Adrenal gland (tissue), 5 donors: ENCODE data around the gene BBX.

Source experiments
- POLR2A ChIP-seq, 2 donors: fragments of 450-650 bp; IDR thresholded peaks; one replicate each; pipeline ENCODE4 v1.6.1; 2017; ENCODE audit warnings: antibody characterized with exemption in 2 of 2, mild to moderate bottlenecking in 2 of 2, moderate library complexity in 1 of 2
- TF ChIP-seq, protein P1 (sequence below), 6 experiments: fragments of 450-650 bp in 4 of 6; fragments of 200-600 bp in 2 of 6; sonication (generic) in 1 of 6; IDR thresholded peaks; 1 replicate in 5 of 6; 2 replicates in 1 of 6; pipeline versions ENCODE4 v1.5.1 to v1.8.0; 2016 to 2021; ENCODE audit warnings: antibody characterized with exemption in 6 of 6, mild to moderate bottlenecking in 2 of 6, moderate library complexity in 1 of 6
- donor health status: DM: no; HTN: no; CAD: no.

DNA sequence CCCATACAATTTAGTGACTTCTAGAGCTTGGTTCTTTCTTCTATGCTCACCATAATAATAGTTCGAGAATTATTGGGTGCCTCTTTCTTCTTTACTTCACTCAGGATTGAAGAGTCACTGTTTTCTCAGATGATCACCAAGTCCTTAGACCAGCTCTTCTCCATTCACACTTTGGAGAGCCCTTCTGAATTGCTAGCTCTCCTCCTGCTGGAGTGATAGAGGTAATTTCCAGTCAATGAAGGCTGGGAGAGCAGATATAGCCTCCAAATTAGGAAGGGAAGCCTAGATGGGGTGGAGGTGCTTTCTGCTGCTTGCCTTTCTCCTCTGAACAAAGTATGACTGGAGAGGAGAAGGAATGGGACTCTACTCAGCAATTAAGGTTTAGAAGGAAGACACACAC is 10.7 kb upstream of the BBX start:
- TF ChIP-seq, protein P1, sequence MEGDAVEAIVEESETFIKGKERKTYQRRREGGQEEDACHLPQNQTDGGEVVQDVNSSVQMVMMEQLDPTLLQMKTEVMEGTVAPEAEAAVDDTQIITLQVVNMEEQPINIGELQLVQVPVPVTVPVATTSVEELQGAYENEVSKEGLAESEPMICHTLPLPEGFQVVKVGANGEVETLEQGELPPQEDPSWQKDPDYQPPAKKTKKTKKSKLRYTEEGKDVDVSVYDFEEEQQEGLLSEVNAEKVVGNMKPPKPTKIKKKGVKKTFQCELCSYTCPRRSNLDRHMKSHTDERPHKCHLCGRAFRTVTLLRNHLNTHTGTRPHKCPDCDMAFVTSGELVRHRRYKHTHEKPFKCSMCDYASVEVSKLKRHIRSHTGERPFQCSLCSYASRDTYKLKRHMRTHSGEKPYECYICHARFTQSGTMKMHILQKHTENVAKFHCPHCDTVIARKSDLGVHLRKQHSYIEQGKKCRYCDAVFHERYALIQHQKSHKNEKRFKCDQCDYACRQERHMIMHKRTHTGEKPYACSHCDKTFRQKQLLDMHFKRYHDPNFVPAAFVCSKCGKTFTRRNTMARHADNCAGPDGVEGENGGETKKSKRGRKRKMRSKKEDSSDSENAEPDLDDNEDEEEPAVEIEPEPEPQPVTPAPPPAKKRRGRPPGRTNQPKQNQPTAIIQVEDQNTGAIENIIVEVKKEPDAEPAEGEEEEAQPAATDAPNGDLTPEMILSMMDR (IDR thresholded peaks at IDR 0.05), result no peak
- TF ChIP-seq POLR2A (IDR thresholded peaks at IDR 0.05), result no peak
